NOMO-1 treated with DMSO at 0.1 percent for 48 hours (cell line): Measurements from ENCODE around the gene FARS2.
A peak's percentile ranks its signal among the peaks of the same experiment; 100 is the strongest.

Experiments
- DNase-seq: peaks from one replicate; lab custom pipeline; 2025; ENCODE audit not compliant: unreplicated experiment; lab: John Stamatoyannopoulos, UW

The FARS2 gene

DNA sequence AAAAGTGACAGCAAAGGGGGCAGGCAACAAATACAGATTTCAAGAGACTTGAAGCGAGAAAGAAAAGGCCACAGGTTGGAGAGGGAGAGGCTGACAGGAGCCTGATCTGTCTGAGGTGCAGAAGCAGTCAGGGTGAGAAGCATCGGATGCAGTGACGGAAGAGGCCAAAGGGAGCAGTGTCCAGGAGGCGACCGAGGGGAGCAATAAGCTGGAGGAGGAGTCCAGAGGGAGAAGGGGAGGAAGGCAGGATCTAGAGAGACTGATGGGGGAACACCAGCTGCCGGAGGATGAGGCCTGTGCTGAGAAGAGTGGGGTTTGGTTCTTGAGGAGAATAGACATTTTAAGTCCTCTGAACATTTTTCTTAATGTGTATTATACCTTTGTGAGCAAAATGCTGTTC, 23.8 kb downstream of the FARS2 start:
- DNase-seq: no peak

DNA sequence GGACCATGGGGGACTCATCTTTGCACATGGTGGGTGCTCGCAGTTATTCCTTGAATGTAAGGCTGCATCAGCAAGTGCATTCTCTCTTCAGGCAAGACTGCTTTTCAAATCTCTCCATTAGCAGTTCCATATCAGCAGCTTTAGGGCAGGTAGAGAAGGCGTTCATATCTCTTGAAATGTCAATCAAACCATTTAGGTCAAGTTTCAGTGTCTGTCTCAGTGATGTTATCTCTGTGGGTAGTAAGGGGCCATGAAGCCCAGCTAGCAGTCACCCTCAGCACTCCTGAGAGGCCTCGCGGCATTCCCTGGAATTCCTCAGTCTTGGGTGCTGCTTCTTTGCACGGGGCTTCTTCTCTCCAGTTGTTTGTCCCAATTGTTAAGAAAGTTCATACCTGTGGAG, 24.2 kb downstream of the FARS2 start:
- no peak for DNase-seq

DNA sequence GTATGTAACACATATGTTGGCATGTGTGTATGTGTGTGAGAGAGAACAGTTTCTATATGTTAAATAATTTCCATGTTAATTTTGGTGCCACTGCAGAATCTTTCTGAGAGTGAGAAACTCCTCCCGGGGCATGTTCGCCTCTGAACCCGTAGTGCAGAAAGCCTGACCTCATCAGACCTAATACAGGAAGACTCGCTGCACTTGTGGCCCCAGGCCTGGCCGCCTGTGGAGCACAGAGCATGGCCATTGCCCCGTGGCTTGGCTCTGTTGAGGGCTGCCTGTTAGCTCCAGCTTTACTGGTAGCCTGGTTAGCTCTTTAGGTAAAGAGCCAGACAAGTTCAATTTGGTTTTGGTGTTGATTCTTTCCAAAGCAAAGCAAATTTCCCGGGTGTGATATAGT, 25.5 kb downstream of the FARS2 start:
- no peak for DNase-seq

- DNase-seq: no peak
Observed at GRCh38 chr6:5287205-5287965, 26.1 kb downstream of the FARS2 start.

- no peak for DNase-seq
Observed at GRCh38 chr6:5287966-5288297, 26.6 kb downstream of the FARS2 start.

DNA sequence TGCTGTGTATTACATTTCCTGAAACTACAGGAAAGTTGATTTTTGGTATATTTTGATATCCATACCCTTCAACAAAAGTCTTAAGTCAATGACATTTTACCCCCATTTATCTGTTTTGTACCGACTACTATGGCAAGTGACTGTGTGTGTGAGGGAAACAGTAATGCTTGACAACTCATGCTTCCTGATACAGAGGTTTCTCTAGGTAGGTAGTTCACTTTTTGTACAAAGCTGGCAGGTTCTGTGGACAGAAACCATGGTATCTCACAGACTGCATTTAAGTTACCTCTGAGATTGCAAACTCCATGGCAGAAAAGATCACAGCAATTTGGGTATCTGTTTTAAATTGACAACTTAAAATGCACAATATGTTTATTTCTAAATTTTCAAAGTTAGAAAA, 28.8 kb downstream of the FARS2 start:
- DNase-seq: no peak

- no peak for DNase-seq
Observed at GRCh38 chr6:5290500-5290899, 29.2 kb downstream of the FARS2 start.

- DNase-seq: no peak
Observed at GRCh38 chr6:5292154-5292553, 30.8 kb downstream of the FARS2 start.

- DNase-seq: no peak
Observed at GRCh38 chr6:5293692-5294091, 32.4 kb downstream of the FARS2 start.

DNA sequence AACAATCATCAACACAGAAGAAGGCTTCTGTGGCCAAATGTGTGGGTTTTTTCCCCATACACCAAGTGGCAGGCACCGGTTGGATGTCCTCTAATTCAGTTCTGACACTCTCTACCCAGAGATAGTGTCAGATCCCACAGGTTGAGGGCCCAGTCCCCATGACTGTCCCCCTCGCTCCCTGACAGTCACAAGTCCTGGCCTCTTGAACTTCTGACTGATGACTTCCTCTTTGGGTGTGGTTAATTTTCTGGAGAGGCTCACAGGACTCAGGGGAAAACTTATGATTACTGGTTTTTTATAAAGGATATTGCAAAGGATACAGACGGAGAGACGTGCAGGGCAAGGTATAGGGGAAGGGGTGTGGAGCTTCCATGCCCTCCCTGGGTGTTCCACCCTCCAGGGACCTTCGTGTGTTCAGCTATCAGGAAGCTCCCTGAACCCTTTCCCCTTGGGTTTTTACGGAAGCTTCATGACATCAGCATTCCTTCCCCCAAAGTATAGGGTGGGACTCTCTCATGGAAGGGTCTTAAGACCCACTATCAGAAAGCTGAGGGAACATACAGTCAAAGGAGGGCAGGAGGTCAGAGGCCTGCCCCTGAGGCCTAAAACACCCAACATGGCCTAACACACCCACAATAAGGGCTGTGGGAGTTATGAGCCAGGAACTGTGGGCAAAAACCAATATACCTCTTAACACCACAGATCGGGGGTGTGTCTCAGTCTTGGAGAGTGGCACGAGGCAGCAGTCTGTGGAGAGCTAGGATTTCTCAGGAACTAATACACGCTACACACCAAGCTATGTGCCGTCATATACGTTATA, 33.3 kb downstream of the FARS2 start:
- peak; percentile 59 for DNase-seq

DNA sequence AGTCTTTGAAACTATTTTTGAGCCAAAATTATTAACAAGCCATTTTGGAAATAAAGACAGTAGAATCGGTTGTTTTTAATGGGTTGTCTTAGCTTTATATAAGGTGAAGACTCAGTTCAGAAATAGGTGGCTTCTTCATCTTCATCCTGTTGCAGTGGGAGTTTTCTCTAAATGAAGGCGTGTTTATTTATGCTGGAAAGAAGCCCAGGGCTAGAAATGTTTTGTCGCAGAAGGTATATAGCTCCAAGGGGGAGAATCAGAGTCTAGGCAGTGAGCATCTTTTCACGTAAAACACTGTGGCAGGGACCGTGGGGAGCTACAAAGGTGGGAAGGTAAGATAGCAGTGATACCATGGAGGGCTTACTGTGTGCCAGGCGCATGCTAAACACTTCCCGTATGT, 34.3 kb downstream of the FARS2 start:
- DNase-seq: no peak

DNA sequence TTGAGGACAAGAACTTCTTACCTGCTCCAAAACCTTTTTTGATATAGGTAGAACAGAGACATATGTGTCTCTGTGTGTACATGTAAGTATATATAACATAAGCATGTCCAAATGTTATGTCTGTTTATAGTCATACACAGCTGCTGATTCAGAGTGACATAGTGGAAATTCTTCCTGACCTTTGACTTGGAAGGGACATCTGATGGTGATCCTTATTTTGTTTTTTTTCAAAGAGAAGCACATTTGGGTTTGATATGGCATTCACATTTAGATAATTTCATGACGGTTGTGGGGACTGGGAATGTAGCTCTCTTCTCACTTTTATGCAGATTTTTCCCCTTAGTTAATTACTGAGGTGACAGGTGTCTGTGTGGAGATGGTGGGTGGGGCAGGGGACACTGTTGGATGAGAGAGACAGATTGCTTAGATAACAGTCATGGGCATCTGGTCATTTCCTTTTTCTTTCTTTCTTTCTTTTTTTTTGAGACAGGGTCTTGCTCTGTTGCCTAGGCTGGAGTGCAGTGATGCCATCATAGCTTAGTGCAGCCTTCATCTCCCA, 39.0 kb downstream of the FARS2 start:
- DNase-seq: no peak

- no peak for DNase-seq
Observed at GRCh38 chr6:5302220-5302946, 41.1 kb downstream of the FARS2 start.

DNA sequence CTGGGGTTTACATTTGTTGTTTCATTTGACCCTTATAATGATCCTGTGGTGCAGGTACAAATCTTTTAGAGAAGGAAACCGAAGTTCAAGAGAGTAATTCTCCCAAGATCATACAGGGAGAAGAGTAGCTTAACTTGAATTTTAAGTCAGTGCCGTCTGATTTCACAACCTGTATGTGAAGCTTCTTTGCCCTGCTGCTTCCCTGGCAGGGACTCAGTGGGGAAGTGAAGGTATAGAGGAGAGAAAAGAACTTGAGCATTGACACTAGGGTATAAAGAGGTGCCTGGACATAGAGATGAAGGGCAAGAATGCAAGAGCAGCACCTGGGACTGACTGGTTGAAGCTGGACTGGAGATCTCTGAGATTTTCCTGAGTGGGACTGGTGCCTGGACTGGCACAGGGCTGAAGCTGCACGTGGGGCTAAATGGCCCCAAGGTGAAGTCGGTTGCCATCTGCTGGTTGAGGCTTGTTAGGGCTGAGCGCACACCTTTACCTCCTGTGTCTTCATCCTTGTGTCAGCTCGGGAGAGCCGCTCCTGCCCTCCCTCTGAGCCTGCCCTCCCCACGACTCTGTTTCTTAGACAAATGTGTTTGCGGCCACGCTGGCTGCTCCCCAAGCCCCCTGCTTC, 41.8 kb downstream of the FARS2 start:
- DNase-seq: peak; percentile 38

DNA sequence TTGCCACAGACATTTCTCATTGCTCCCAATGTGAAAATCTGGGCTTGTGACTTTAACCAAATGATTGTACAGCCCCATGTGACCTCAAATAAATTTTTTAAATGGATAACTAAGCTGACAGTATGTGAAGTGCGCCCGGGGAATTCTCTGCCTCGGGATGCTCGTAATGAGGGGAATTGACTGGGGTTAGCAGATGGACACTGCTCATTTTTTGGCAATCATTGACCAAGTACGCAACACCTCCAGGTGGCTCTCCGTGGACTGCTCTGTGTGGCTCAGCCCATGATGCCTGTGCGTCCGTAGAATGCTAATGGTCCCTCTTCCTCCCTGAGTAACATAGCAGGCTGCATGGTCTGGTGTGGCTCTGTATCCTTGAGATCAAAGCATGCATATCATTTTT, 42.4 kb downstream of the FARS2 start:
- DNase-seq: no peak

- DNase-seq: peak; percentile 12
Observed at GRCh38 chr6:5305968-5306626, 44.8 kb downstream of the FARS2 start.

DNA sequence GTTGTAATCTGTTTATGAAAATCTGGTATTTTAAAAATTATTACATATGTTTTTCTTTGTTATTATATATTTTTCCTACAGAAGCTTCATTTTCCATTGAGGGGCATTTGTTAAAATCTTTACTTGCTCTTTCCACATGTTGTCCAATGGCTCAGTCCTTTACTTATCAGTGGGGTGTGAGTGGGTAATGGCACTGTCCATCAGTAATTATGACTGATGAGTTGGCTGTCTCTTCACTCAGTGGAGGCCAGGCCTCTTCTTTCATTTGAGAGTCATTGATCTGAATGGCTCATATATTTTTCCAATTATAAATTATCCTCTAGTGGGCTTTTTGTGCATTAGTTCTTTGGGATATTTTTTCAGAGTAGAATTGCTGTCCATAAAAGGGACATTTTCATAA, 45.7 kb downstream of the FARS2 start:
- DNase-seq: no peak

GRCh38 chr6:5308066-5308465, 46.8 kb downstream of the FARS2 start:
- DNase-seq: no peak

- no peak for DNase-seq
Observed at GRCh38 chr6:5314191-5314865, 53.0 kb downstream of the FARS2 start.

DNA sequence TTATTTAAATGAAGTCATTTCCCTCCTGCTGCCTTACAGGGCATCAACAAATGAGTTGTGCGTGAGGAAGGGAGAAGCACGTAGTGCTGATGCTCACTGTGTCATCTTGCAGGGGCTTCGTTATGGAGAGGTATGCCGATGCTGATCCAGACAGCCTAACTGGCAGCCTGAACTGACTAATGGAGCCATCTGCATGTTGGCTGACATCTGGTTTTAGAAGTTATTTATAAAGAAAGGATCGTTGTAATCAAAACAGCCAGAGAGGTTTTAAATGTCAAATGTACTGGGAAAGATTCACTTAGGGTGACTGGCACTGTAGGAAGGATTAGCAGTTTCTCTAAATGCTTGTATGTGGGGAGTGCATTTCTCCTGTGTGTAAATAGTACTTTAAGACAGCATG, 54.6 kb downstream of the FARS2 start:
- no peak for DNase-seq
